Ectodermal cell (in vitro differentiated cells): ENCODE measurements around the gene NR3C2. TPM values are rescaled to one million over a fixed set of nuclear protein-coding genes. Genes with fewer than 3 reads are reported as not detected.

Experiments used
- H3K27ac ChIP-seq: 2 replicates; pipeline ENCODE4 v1.7.0; 2013; ENCODE audit warnings: mild to moderate bottlenecking, low read depth, low read length; ENCODE audit not compliant: insufficient read depth, poor library complexity, severe bottlenecking
- H3K27me3 ChIP-seq: 2 replicates; pipeline ENCODE4 v1.7.0; 2013; ENCODE audit warnings: mild to moderate bottlenecking, low read length; ENCODE audit not compliant: insufficient read depth, control insufficient read depth, poor library complexity, severe bottlenecking
- H3K36me3 ChIP-seq: one replicate; pipeline ENCODE4 v1.7.0; 2013; ENCODE audit warnings: low read length; ENCODE audit not compliant: control insufficient read depth, insufficient read depth
- H3K4me1 ChIP-seq: one replicate; pipeline ENCODE4 v1.7.0; 2013; ENCODE audit warnings: low read length; ENCODE audit not compliant: control insufficient read depth, insufficient read depth
- H3K4me3 ChIP-seq: 2 replicates; pipeline ENCODE4 v1.7.0; 2013; ENCODE audit warnings: low read depth, low read length, control low read depth; ENCODE audit not compliant: insufficient read depth
- H3K9me3 ChIP-seq: 2 replicates; pipeline ENCODE4 v1.7.0; 2013; ENCODE audit warnings: mild to moderate bottlenecking, low read length, moderate library complexity; ENCODE audit not compliant: control insufficient read depth
- WGBS, 2 experiments: methylation state at CpG; one replicate each; pipeline ENCODE4 v1.1.7; 2013; ENCODE audit warnings: missing lambda C conversion rate in 2 of 2; 5-methylcytosine and 5-hydroxymethylcytosine counted together
- polyA plus RNA-seq, 4 experiments: library from polyadenylated mRNA; stranded (reverse); fragments of 50-300 nt; gene quantifications; one replicate each; pipeline ENCODE4 v1.2.3, GENCODE V29; 2013

NR3C2 gene
- polyA plus RNA-seq (2013, experiment 1 of 4), result 0.52 TPM
- 0.30 TPM for polyA plus RNA-seq (2013, experiment 2 of 4)
- polyA plus RNA-seq (2013, experiment 3 of 4), result 0.37 TPM
- 0.28 TPM for polyA plus RNA-seq (2013, experiment 4 of 4)

GRCh38 chr4:148441986-148442831, at the start of gene NR3C2:
NR3C2 (minus strand) TSS chr4:148442414.
- no peaks in the 10 kb centered on the region for H3K9me3 ChIP-seq
- no peaks in the 10 kb centered on the region for H3K36me3 ChIP-seq
- 0% methylated on average over 65 of the region's 65 CpGs for WGBS, 2 experiments
- peaks cover 10% of the 10 kb centered on the region for H3K4me1 ChIP-seq
- peak within 1 kb of the TSS; percentile 59 for H3K4me3 ChIP-seq
- H3K27me3 ChIP-seq, result peaks cover 76% of the 10 kb centered on the region
- no peak within 1 kb of the TSS for H3K27ac ChIP-seq

GRCh38 chr4:148487181-148487580, 45.0 kb upstream of the NR3C2 start:
- no peaks in the 10 kb centered on the region for H3K36me3 ChIP-seq
- no peak overlapping the region for H3K4me3 ChIP-seq
- no peaks in the 10 kb centered on the region for H3K9me3 ChIP-seq
- no peaks in the 10 kb centered on the region for H3K27me3 ChIP-seq
- H3K27ac ChIP-seq, result no peak overlapping the region
- no peaks in the 10 kb centered on the region for H3K4me1 ChIP-seq
- 44 to 50% methylated on average over 2 of the region's 2 CpGs for WGBS, 2 experiments

DNA sequence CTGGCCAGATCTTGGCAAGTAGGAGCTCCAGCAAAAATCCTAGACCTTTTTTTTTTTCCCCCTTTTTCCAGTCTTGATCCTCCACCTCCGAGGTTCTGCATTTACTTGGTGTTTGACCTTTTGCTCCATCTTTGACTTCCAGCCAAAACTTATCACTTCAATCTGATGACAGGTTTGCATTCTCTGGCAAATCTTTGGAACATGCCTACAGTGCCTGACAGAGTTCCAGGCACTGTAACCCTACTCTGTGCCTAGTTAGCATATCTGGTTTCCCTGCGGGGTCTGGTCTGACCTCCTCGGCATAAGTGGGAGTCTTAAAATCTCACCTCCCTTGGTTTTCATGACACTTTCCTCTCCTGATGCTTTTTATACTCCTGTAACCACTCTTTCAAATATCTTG, 39.4 kb upstream of the NR3C2 start:
- no peaks in the 10 kb centered on the region for H3K9me3 ChIP-seq
- H3K27me3 ChIP-seq, result no peaks in the 10 kb centered on the region
- H3K27ac ChIP-seq, result no peak overlapping the region
- no peaks in the 10 kb centered on the region for H3K4me1 ChIP-seq
- no peak overlapping the region for H3K4me3 ChIP-seq
- no peaks in the 10 kb centered on the region for H3K36me3 ChIP-seq
- 92 to 95% methylated on average over 3 of the region's 3 CpGs for WGBS, 2 experiments

GRCh38 chr4:148477276-148477675, 35.1 kb upstream of the NR3C2 start:
- Histone ChIP-seq H3K9me3 (no peaks in the 10 kb centered on the region), H3K4me1 (no peaks in the 10 kb centered on the region), H3K36me3 (no peaks in the 10 kb centered on the region), H3K27me3 (no peaks in the 10 kb centered on the region), H3K27ac (no peak overlapping the region), H3K4me3 (no peak overlapping the region)
- WGBS, 2 experiments, result 33 to 41% methylated on average over 3 of the region's 3 CpGs

DNA sequence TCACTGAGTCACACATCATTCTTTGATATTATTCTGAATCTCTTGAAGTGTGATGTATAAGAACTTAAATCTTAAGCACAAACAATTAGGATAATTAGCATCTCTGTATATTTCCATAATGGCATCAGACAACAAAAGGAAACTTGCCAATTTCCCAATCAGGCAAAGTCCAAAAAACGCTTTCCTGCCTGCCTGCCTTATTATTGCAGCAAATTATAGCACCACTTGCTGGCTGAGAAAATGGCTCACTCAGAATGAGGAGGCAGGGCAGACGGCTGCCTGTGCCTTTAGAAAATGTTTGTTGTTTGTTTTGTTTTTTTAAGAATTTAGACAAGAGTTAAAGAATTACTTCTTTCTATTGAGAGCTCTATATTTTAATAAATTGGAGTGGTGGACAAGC, 27.7 kb upstream of the NR3C2 start:
- Histone ChIP-seq H3K4me3 (no peak overlapping the region), H3K4me1 (no peaks in the 10 kb centered on the region), H3K9me3 (no peaks in the 10 kb centered on the region), H3K36me3 (no peaks in the 10 kb centered on the region), H3K27me3 (no peaks in the 10 kb centered on the region), H3K27ac (no peak overlapping the region)
- 75 to 94% methylated on average over 2 of the region's 2 CpGs for WGBS, 2 experiments

- Histone ChIP-seq H3K4me1 (no peaks in the 10 kb centered on the region), H3K9me3 (no peaks in the 10 kb centered on the region), H3K36me3 (no peaks in the 10 kb centered on the region), H3K27me3 (no peaks in the 10 kb centered on the region), H3K4me3 (no peak overlapping the region), H3K27ac (no peak overlapping the region)
Measured at GRCh38 chr4:148454835-148455234, 12.6 kb upstream of the NR3C2 start.

- H3K9me3 ChIP-seq, result no peaks in the 10 kb centered on the region
- H3K27me3 ChIP-seq, result no peaks in the 10 kb centered on the region
- H3K4me3 ChIP-seq, result no peak overlapping the region
- H3K27ac ChIP-seq, result no peak overlapping the region
- no peaks in the 10 kb centered on the region for H3K36me3 ChIP-seq
- 69 to 79% methylated on average over 3 of the region's 4 CpGs for WGBS, 2 experiments
- no peaks in the 10 kb centered on the region for H3K4me1 ChIP-seq
Measured at GRCh38 chr4:148453833-148454232, 11.6 kb upstream of the NR3C2 start.

DNA sequence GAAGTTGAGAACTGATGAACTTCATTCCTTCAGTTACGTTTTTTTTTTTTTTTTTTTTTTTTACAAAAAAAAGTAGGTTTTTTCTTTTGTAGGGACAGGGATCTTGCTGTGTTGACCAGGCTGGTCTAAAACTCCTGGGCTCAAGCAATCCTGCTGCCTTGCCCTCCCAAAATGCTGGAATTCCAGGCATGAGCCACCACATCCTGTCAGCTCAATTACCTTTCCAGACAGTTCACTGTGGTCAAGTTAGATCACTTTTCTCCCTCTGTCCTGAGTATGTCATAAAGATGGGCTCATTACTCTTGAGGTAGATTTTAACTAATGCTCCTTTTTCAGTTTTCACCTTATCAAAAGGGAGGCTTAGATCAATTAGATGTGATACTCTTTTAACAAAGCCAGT, 10.8 kb upstream of the NR3C2 start:
- Histone ChIP-seq H3K27ac (no peak overlapping the region), H3K4me1 (no peaks in the 10 kb centered on the region), H3K9me3 (no peaks in the 10 kb centered on the region), H3K4me3 (no peak overlapping the region), H3K27me3 (no peaks in the 10 kb centered on the region), H3K36me3 (no peaks in the 10 kb centered on the region)
- WGBS, 2 experiments, result 100% methylated on average over 1 of the region's 1 CpG; no CpG with 5 or more reads in 1 of the 2 experiments

DNA sequence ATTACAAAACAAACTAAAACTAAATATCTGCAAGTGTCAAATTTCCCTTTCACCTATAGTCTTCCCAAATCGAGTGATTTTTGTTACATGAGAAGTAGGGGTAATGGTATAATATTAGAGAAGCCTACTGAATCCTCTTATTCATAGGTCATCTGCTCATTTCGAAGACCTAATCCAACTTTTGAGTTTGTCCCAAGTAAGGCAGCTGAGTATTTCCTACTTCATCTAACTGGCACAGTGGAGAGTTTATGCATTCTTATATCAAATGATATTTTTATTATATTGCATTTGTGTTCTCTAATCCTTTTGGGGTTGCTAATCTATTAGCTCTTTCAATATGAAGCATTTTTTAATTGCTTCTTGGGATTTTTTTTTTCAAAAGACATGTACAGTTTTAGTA, 7.7 kb upstream of the NR3C2 start:
- Histone ChIP-seq H3K4me3 (no peak overlapping the region), H3K4me1 (peaks cover 4% of the 10 kb centered on the region), H3K27me3 (peaks cover 28% of the 10 kb centered on the region), H3K27ac (no peak overlapping the region), H3K36me3 (no peaks in the 10 kb centered on the region), H3K9me3 (no peaks in the 10 kb centered on the region)
- no CpG with 5 or more reads among the region's 2 CpGs for WGBS, 2 experiments

DNA sequence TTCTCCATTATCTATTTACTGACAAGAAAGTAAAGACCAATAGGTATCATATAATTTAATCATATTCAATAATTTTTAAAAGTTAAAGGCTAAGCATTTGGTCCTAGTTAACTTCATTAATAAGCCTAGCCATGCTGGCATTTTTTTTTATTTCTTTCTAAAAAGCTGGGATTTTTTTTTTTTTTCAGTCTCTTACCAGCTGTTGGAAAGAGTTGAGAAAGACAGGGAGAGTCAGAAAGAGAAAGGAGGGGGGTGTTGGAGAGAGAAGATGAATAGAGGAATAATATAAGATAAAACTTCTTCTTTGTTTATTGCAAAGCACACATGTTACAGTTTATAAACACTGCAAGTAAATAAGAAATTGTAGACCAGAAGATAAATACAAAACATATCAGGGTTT, 5.9 kb upstream of the NR3C2 start:
- peaks cover 13% of the 10 kb centered on the region for H3K4me1 ChIP-seq
- no peaks in the 10 kb centered on the region for H3K36me3 ChIP-seq
- no peak overlapping the region for H3K4me3 ChIP-seq
- no peaks in the 10 kb centered on the region for H3K9me3 ChIP-seq
- H3K27ac ChIP-seq, result no peak overlapping the region
- H3K27me3 ChIP-seq, result peaks cover 46% of the 10 kb centered on the region
